RWPE1 (cell line): ENCODE data around the gene JMJD4.

ENCODE experiments used
- CTCF ChIA-PET: fragments of 350-600 bp; sonication (Branson Sonifier 250); formaldehyde crosslinking; extraction: SDS; loops from one replicate; lab custom pipeline; 2021; lab: Yijun Ruan, JAX
- POLR2A ChIA-PET: fragments of 400-600 bp; formaldehyde crosslinking; extraction: SDS; loops from one replicate; lab custom pipeline; 2020; ENCODE audit warnings: antibody characterized with exemption; ENCODE audit not compliant: low non-redundant PET; lab: Yijun Ruan, JAX
- DNase-seq: peaks from one replicate; pipeline ENCODE4 v3.0.0; 2012; ENCODE audit warnings: low spot score
- H3K27ac ChIP-seq: fragments of 450-650 bp; 2 replicates; pipeline ENCODE4 v1.5.1; 2017
- TF ChIP-seq, protein P1 (sequence below): fragments of 450-650 bp; conservative IDR thresholded peaks from 2 replicates; pipeline ENCODE4 v1.5.1; 2017; ENCODE audit warnings: low read depth, mild to moderate bottlenecking

Gene JMJD4

DNA sequence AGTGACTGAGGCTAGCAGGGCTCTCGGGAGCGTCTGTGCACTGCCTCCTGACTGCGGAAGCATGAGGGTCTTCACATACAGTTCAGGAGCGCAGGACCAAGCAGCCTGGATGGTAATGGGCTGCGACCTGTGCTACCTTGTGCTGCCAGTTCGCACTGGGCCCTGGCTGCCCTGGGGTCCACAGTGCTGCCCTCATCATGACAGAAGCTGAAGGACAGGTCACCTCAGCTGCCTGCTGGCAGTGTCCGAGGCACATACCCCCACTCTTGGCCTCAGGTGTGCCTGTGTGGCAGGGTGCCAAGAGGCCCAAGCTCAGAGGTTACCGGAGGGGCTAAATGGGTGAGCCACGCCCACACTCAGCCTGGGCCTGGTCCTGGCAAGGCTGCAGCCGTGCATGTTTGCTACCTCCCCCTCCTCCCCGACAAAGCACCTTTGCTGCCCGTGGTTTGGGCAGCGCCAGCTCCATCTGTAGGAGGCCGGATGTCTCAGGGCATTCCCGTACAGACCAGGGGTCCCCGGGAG lies 4.4 kb downstream of the JMJD4 start:
- TF ChIP-seq, protein P1, sequence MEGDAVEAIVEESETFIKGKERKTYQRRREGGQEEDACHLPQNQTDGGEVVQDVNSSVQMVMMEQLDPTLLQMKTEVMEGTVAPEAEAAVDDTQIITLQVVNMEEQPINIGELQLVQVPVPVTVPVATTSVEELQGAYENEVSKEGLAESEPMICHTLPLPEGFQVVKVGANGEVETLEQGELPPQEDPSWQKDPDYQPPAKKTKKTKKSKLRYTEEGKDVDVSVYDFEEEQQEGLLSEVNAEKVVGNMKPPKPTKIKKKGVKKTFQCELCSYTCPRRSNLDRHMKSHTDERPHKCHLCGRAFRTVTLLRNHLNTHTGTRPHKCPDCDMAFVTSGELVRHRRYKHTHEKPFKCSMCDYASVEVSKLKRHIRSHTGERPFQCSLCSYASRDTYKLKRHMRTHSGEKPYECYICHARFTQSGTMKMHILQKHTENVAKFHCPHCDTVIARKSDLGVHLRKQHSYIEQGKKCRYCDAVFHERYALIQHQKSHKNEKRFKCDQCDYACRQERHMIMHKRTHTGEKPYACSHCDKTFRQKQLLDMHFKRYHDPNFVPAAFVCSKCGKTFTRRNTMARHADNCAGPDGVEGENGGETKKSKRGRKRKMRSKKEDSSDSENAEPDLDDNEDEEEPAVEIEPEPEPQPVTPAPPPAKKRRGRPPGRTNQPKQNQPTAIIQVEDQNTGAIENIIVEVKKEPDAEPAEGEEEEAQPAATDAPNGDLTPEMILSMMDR = peak; percentile 23; the same call in 1 of the 2 replicates
- no peak for DNase-seq
- ChIA-PET CTCF (interaction anchor here (0.5 to 1.3 kb wide), 9 partner anchors 17 to 831 kb away, joined by 3 to 8 read pairs (median 4); partner anchors contain the start of gene PRSS38), POLR2A (interaction anchor here (0.7 kb wide), 1 partner anchor 377 kb away, joined by 3 read pairs; no protein-coding TSS in a partner anchor)
- peak overlapping the region; percentile 82 for H3K27ac ChIP-seq

DNA sequence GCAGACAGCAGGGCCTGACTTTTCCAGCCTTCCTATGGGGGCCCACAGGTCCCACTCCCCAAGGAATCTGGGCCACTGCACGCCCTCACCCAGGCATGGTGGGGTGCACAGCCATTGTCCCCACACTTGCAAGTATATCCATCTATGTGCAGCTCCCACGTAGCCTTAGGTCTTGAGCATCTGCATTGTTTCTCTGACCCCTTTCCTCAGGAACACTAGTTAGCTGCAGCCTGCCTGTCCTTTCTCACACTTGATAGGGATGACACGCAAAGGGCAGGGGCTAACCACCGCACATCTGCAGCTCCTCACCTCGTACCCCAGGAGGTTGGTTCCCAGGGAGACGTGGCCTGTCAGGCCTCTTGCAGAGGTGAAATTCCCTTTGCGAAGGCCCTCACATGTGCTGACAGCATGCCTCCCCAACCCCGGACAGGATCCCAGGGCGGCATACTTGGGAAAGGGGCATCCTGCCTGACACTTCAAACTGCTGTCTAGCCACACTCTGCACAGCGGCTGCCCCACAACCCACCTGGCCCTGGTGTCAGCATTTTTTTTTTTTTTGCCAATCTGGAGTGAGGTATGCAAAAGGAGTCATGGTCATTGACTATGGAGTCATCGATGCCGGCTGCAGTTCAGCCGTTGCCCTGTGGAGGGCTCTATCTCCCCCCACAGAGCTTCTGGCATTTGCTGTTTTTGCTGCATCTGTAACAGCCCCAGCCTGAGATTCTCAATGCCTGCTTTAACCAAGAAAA lies 5.0 kb downstream of the JMJD4 start:
- TF ChIP-seq, protein P1 = peak; percentile 58
- DNase-seq = peak; percentile 75
- ChIA-PET CTCF (interaction anchor here (0.5 to 1.3 kb wide), 8 partner anchors 17 to 286 kb away, joined by 3 to 7 read pairs (median 4); partner anchors contain the start of gene PRSS38), POLR2A (interaction anchor here (0.7 kb wide), 1 partner anchor 377 kb away, joined by 3 read pairs; no protein-coding TSS in a partner anchor)
- peak overlapping the region; percentile 82 for H3K27ac ChIP-seq

DNA sequence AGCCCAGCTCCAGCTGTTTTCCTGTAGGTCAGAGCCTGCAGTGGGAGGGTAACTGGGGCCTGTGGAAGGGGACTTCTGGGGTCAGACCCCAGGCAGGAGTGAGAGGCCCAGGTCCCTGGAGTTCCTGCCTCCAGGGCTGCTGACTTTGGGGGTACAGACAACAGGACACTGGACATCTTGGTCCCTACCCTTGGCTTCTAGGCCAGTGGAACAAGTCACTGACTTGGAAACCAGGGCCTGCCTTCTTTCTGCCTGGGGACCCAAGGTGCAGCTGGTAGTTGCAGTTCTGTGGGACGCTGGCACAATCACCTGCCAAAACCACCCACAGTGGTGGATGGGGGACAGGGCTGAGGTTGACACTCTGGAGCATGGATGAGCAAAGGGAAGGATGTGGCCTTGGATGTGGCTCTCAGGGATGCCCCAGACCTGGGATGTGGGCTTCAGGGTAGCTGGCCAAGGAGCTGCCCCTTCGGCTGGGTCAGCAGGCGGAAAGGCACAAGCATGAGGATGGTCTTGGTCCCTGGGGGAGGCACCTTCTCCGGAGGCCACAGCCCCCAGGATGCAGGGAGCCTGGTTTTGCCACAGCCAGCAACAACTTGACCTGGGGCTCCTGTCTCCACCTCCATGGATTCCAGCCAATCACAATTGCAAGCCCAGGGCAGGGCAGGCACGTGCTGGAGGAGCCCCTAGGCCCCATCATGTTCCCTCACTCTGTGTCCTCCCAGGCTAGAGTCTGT lies 5.8 kb downstream of the JMJD4 start:
- TF ChIP-seq, protein P1 = no peak
- POLR2A ChIA-PET = interaction anchor here (1.0 kb wide), 1 partner anchor 166 kb away, joined by 6 read pairs; the partner anchor contains the start of gene ZNF678
- CTCF ChIA-PET = interaction anchor here (1.1 kb wide), 1 partner anchor 248 kb away, joined by 7 read pairs; no protein-coding TSS in a partner anchor
- peak overlapping the region; percentile 82 for H3K27ac ChIP-seq
- DNase-seq = no peak

DNA sequence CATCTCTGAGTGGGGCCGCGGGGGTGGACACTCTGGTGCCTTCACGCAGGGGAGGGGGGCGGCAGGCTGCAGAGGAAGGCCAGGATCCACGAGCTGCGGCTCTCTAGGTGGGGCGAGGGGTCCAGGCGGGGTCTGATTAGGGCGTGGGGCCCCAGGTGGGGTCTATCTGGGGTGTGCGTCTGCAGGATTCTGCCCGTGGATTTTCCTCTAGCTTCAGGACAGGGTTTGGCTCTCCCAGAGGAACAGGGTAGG lies 6.3 kb downstream of the JMJD4 start:
- ChIA-PET CTCF (no interaction called here), POLR2A (interaction anchor here (1.0 kb wide), 1 partner anchor 165 kb away, joined by 6 read pairs; the partner anchor contains the start of gene ZNF678)
- no peak for DNase-seq
- TF ChIP-seq, protein P1 = no peak
- H3K27ac ChIP-seq = peak overlapping the region; percentile 82

DNA sequence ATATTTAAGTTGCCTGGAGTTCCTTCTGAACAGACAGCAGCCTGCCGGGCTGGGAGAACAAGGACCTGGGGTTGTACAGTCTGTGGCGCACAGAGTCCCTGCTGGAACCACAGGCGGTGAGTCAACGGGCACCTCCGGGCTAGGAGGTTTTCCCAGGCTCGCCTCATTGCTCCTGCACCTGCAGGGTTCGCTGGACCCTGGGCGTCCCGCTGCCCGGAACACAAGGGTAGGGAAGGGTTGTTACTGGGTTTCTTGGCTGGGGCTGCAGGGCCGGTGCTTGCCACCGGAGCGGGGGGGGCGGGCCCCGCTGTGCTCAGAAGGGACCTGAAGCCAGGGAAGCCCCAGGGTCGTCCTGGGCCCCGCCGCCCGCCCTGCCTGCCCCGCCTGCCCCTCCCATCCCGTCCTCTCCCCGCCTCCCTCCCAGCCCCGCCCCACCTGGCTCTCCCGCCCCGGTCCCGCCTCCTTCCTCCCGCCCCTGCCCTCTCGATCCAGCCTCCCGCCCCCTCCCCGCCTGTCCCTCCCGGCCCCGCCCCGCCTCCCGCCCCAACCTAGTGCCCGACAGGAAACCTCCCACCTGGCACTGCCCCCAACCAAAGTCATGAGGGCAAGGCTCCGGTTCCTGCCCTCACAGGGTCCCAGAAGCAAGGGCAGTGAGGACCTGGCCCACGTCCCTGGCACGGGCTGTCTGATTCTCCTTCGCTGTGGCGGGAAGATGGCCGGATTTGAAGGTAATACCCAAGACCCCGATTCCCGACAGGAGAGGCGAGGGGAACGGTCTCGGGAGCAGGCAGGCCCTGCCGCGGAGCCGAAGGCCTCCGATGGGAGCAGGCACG lies 6.8 kb downstream of the JMJD4 start:
- peak; percentile 95 for DNase-seq
- TF ChIP-seq, protein P1 = no peak
- POLR2A ChIA-PET = interaction anchor here (1.0 kb wide), 1 partner anchor 165 kb away, joined by 6 read pairs; the partner anchor contains the start of gene ZNF678
- peak overlapping the region; percentile 82 for H3K27ac ChIP-seq
- CTCF ChIA-PET = interaction anchor here (0.7 kb wide), 1 partner anchor 197 kb away, joined by 3 read pairs; no protein-coding TSS in a partner anchor
